NCI-H446 treated with DMSO at 0.1 percent for 48 hours (cell line): ENCODE results near the gene FAM171A1.
A peak's percentile ranks its signal among the peaks of the same experiment; 100 is the strongest.

ENCODE experiments used
- DNase-seq: peaks from one replicate; lab custom pipeline; 2025; lab: John Stamatoyannopoulos, UW

FAM171A1 gene

DNA sequence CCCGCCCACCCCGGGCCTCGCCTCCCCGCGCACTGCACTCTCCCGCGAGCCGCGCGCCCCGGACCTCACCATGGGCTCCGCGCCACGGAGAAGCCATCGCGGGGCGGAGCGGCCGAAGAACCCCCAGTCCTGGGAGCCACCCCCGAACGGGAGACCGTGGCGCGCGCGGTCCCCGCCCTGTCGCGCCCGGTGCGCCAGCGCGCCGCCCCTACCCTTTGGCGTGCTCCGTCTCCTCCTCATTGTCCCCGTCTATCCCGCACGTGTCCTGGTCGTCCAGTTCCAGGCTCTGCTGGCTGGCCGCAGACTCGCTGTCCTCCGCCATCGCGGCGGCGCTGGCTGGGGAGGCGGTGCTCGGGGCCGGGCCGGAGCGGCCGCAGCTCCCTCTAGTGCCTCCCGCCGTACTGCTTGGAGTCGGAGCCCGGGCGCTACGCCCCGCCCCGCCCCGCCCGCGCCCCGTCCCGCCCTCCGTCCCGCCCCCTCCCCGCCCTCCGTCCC is 202.8 kb downstream of the FAM171A1 start, which contains the start of gene NMT2:
Gene NMT2 (minus strand): TSS at position 403 of the 495 bp plus-strand sequence. CDS start 81 bp downstream, at position 322.
- peak; percentile 72 for DNase-seq

DNA sequence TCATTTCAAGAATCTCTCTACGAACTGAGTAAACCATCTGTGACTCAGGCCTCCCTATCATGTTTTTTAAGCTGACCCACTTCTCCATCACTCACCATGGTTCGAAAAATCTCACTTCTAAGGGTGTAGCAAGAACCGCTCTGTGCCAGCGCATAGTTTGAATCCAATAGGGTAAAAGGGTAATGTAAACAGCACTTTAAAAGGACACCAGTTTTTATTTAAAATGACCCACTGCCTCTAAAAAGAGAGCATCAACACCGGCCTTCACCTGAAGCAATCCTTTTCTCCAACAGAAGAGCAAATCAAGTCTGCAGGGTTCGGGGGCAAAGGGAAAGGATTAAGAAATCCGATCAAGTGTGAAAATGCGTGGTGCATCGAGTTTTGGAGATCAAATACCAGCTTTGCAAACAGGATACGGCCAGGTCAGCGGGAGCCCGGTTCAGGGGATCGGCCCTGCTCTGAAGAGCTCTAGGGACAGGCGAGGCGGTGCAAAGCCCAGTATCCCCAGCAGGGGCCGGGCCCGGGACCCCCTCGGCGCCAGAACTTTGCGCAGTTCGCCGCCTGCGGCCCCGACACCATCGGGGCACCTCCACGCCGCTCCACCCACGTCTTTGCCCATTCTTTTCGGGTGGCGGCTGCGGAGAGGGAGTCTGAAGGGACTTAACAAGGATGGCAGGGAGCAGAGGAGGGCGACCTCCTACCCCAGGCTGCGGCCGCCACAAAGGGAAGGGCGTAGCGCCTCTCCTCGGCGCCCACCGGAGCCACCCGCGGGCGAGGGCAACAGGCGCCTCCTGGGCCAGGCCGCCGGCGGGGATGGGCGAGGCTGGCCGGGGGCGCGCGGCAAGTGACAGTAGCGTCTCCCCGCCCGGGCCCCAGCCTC is 203.4 kb downstream of the FAM171A1 start:
- DNase-seq, result no peak

DNA sequence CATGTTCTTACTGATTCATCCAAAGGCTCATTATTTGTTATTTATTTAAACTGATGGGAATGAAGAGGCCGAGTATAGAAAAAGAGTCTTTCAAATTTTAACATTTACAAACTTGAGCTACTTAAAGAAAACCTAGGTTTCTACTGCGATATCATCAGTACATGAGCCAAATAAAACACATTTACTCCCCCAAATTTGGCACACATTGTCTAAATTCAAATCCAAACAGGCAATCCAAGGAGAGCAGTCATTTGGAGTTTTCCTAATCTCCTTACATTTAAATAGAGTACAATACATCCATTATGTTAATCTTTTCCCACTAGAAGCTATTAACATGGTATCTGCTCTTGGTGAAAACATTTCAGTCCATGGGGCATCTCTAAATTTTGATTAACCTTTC is 204.8 kb downstream of the FAM171A1 start:
- no peak for DNase-seq

DNA sequence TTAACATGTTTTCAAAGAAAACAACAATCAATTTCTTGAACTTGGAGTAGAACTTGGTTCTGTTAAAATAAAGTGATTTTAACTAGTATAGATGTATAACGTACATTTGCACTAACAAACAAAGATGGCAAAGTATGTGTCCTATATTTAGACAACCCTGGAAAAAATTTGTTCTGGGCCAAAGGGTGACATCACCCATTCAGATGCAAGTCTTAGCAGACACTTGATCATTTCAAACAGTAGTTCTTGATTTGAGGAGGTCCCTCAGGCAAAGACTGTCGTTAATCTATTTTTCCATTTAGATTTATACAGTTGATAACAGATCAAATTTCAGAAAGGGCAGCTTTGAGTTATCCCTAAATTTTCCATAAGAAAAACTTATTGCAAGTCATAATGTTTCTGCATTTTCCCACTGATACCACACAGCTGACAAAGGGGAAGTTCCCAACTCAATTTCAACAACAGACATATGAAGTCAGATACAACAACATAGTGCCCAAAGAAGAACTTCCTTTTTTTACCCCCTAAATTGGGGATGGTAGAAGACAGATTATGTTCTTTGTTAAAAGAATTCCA is 207.7 kb downstream of the FAM171A1 start:
- no peak for DNase-seq
